HepG2 (cell line): ENCODE measurements around the gene HOXC11. TPM values are rescaled to one million over a fixed set of nuclear protein-coding genes. Genes with fewer than 3 reads are reported as not detected.

Source experiments
- ATAC-seq: fragments of 200-7000 bp; cut with Tn5 transposase; 3 replicates; pipeline ENCODE4 v1.9.1; 2020; ENCODE audit warnings: mild to moderate bottlenecking, moderate library complexity
- BruUV-seq: library from RNA; stranded (reverse); fragments of 400-500 nt; replicated peaks from 2 replicates; lab custom pipeline; 2021; lab: Mats Ljungman, UMichigan
- CTCF ChIA-PET: fragments of 300-600 bp; formaldehyde crosslinking; extraction: SDS; loops from one replicate; lab custom pipeline; 2021; ENCODE audit warnings: low total read pairs, inconsistent platforms, low intra/inter-chr PET ratio; lab: Yijun Ruan, JAX
- POLR2A ChIA-PET: fragments of 350-600 bp; sonication (Branson Sonifier 250); formaldehyde crosslinking; loops from one replicate; lab custom pipeline; 2020; ENCODE audit warnings: antibody characterized with exemption, inconsistent platforms; lab: Yijun Ruan, JAX
- DNase-seq: peaks from one replicate; pipeline ENCODE4 v3.0.0-alpha.2; 2015; ENCODE audit warnings: low spot score
- FAIRE-seq: peaks from 3 replicates; lab custom pipeline; 2011; peaks lifted over from hg19 to GRCh38; lab: Jason Lieb, UNC
- H2AFZ ChIP-seq: one replicate; pipeline ENCODE4 v1.6.1; 2011; ENCODE audit warnings: low read length, inconsistent platforms
- H3K27ac ChIP-seq: fragments of 300-600 bp; 3 replicates; pipeline ENCODE4 v1.8.0; 2011; ENCODE audit warnings: mixed run types, mild to moderate bottlenecking, mixed read lengths, low read length, inconsistent platforms; ENCODE audit not compliant: insufficient read depth; ENCODE audit errors: extremely low read length
- H3K27me3 ChIP-seq, 2 experiments: fragments of 200-600 bp in 1 of 2; 2 replicates in 1 of 2; 3 replicates in 1 of 2; pipeline versions ENCODE4 v1.6.0 to v1.8.0; 2011; ENCODE audit warnings: low read length in 2 of 2, mild to moderate bottlenecking in 2 of 2, moderate library complexity in 2 of 2, inconsistent platforms in 1 of 2; ENCODE audit not compliant: insufficient read depth in 2 of 2, control insufficient read depth in 1 of 2
- H3K36me3 ChIP-seq, 2 experiments: fragments of 200-600 bp in 1 of 2; replicated peaks in 1 of 2; 2 replicates in 1 of 2; 3 replicates in 1 of 2; pipeline versions ENCODE4 v1.5.1 to v1.8.0; 2011; ENCODE audit warnings: low read length in 2 of 2, inconsistent platforms in 1 of 2; ENCODE audit not compliant: insufficient read depth in 2 of 2, control insufficient read depth in 1 of 2
- H3K4me1 ChIP-seq: 2 replicates; pipeline ENCODE4 v1.5.1; 2012; ENCODE audit warnings: low read length, inconsistent platforms; ENCODE audit not compliant: insufficient read depth
- H3K4me2 ChIP-seq: 2 replicates; pipeline ENCODE4 v1.6.0; 2011; ENCODE audit warnings: low read depth, low read length, inconsistent platforms
- H3K4me3 ChIP-seq, 3 experiments: fragments of 200-600 bp in 1 of 3; sonication (generic), shearing (Covaris generic) in 1 of 3; replicated peaks in 1 of 3; 2 replicates each; pipeline ENCODE4 v1.5.1; 2011 to 2016; ENCODE audit warnings: low read length in 3 of 3, inconsistent platforms in 2 of 3, low read depth in 2 of 3, mild to moderate bottlenecking in 2 of 3, control low read depth in 1 of 3, mixed read lengths in 1 of 3; ENCODE audit not compliant: insufficient read depth in 1 of 3
- H3K79me2 ChIP-seq: one replicate; pipeline ENCODE4 v1.6.1; 2011; ENCODE audit warnings: low read length, inconsistent platforms; ENCODE audit not compliant: insufficient read depth
- H3K9ac ChIP-seq: 2 replicates; pipeline ENCODE4 v1.6.0; 2011; ENCODE audit warnings: mild to moderate bottlenecking, low read depth, low read length, inconsistent platforms; ENCODE audit not compliant: insufficient read depth
- H3K9me3 ChIP-seq: 2 replicates; pipeline ENCODE4 v1.5.1; 2012; ENCODE audit warnings: mild to moderate bottlenecking, low read length
- H4K20me1 ChIP-seq: 2 replicates; pipeline ENCODE4 v1.6.0; 2011; ENCODE audit warnings: inconsistent platforms, mild to moderate bottlenecking, low read length, moderate library complexity; ENCODE audit not compliant: insufficient read depth
- ETV5 ChIP-seq: IDR thresholded peaks from 2 replicates; pipeline ENCODE4 v1.6.1; 2018; ENCODE audit warnings: missing biosample characterization, missing genetic modification reagents, inconsistent platforms, borderline replicate concordance
- HDAC1 ChIP-seq: sonication (generic); formaldehyde crosslinking; IDR thresholded peaks from 2 replicates; pipeline ENCODE4 v1.5.1; 2020; ENCODE audit warnings: mild to moderate bottlenecking, missing genetic modification reagents
- MEF2D ChIP-seq: sonication (generic); formaldehyde crosslinking; IDR thresholded peaks from 2 replicates; pipeline ENCODE4 v1.5.1; 2020; ENCODE audit warnings: mild to moderate bottlenecking, missing genetic modification reagents
- ZNF703 ChIP-seq: sonication (generic); formaldehyde crosslinking; IDR thresholded peaks from 2 replicates; pipeline ENCODE4 v1.5.1; 2020; ENCODE audit warnings: missing genetic modification reagents, mild to moderate bottlenecking, moderate library complexity, borderline replicate concordance
- WGBS: methylation state at CpG from one replicate; pipeline ENCODE4 v1.1.6; 2017; ENCODE audit warnings: low lambda C conversion rate; 5-methylcytosine and 5-hydroxymethylcytosine counted together
- in situ Hi-C: cut with HindIII; loops from 2 replicates; pipeline ENCODE4 v1.10.0; 2017; ENCODE audit warnings: low pct_unique_long_range_greater_than_20kb; ENCODE audit not compliant: extremely low pct_ligation_motif_present
- intact Hi-C: fragments of 100-400 bp; cut with micrococcal nuclease; formaldehyde crosslinking; loops from one replicate; pipeline ENCODE4 v1.10.0; 2022; ENCODE audit not compliant: unreplicated experiment
- polyA plus RNA-seq, 8 experiments: library from polyadenylated mRNA; depleted of rRNA in 3 of 8; stranded (reverse) in 7 of 8; unstranded in 1 of 8; fragments of >200 nt; fragmentation: Illumina TruSeq in 4 of 8; extraction: Trizol in 4 of 8; gene quantifications; 2 replicates each; pipeline versions ENCODE4 v1.2.1 to v1.2.3, GENCODE V29; 2011 to 2016; ENCODE audit warnings: low read depth in 4 of 8, missing spikeins in 1 of 8, mixed read lengths in 1 of 8; ENCODE audit not compliant: insufficient read depth in 1 of 8
- total RNA-seq, 5 experiments: library from RNA; depleted of rRNA; stranded (reverse); fragments of >200 nt; fragmentation: Illumina TruSeq; extraction: Trizol; gene quantifications; 2 replicates each; pipeline ENCODE4 v1.2.3, GENCODE V29; 2016; ENCODE audit warnings: low read depth in 1 of 5
- TF ChIP-seq, protein P1 (sequence below): sonication (generic); formaldehyde crosslinking; IDR thresholded peaks from 2 replicates; pipeline ENCODE4 v1.9.0; 2021; ENCODE audit warnings: missing genetic modification reagents, borderline replicate concordance

The HOXC11 gene
- total and polyA plus RNA-seq, 2 of the 13 experiments (the other 11 are each of a cell fraction or from before 2014, with no cell fraction given) = not detected

DNA sequence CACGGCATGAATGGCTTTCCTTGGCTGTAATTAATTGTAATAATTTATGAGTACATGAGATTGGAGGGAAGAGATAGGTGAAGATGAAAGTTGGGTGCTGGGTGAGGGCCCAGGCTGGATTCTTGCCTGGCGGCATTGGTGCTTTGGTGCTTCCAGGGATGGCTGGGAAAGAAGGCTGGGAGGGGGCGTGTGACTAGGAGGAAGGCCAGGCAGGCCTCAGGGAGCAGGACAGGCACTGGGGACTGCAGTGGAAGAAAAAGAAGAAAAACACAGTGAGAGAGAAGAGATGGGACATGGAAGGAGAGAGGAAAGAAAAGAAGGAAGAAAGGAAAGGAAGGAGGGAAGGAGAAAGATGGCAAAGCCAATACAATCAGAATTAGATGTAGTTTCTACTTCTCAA lies 30.7 kb downstream of the HOXC11 start:
- intact Hi-C loops = loop anchor here (10.0 kb wide), 1 partner anchor 361 kb away; the partner anchor contains the start of gene GPR84
- no peak overlapping the region for H3K27ac ChIP-seq
- WGBS = 50% methylated on average over 3 of the region's 3 CpGs

More for the DNA sequence above, 30.7 kb downstream of the HOXC11 start:
- Histone ChIP-seq H3K79me2 (no peaks in the 10 kb centered on the region), H4K20me1 (no peaks in the 10 kb centered on the region), H2AFZ (no peak overlapping the region), H3K4me2 (no peak overlapping the region), H3K4me1 (peaks cover 32% of the 10 kb centered on the region), H3K9ac (no peak overlapping the region), H3K36me3 (no peaks in the 10 kb centered on the region), H3K27me3 (peaks cover 24 to 91% of the 10 kb centered on the region in 2 experiments), H3K4me3 (no peak overlapping the region), H3K9me3 (no peaks in the 10 kb centered on the region)
- FAIRE-seq (no peak), DNase-seq (no peak), ATAC-seq (no peak)
- no peak for TF ChIP-seq ETV5
- no peak for TF ChIP-seq HDAC1 (CRISPR knock-in tag)
- no peak for TF ChIP-seq ZNF703
- TF ChIP-seq MEF2D = no peak
- TF ChIP-seq, protein P1, sequence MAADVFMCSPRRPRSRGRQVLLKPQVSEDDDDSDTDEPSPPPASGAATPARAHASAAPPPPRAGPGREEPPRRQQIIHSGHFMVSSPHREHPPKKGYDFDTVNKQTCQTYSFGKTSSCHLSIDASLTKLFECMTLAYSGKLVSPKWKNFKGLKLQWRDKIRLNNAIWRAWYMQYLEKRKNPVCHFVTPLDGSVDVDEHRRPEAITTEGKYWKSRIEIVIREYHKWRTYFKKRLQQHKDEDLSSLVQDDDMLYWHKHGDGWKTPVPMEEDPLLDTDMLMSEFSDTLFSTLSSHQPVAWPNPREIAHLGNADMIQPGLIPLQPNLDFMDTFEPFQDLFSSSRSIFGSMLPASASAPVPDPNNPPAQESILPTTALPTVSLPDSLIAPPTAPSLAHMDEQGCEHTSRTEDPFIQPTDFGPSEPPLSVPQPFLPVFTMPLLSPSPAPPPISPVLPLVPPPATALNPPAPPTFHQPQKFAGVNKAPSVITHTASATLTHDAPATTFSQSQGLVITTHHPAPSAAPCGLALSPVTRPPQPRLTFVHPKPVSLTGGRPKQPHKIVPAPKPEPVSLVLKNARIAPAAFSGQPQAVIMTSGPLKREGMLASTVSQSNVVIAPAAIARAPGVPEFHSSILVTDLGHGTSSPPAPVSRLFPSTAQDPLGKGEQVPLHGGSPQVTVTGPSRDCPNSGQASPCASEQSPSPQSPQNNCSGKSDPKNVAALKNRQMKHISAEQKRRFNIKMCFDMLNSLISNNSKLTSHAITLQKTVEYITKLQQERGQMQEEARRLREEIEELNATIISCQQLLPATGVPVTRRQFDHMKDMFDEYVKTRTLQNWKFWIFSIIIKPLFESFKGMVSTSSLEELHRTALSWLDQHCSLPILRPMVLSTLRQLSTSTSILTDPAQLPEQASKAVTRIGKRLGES (CRISPR knock-in tag) = no peak
- no TSS peak for BruUV-seq
- in situ Hi-C loops = no loop called here
- POLR2A ChIA-PET = no interaction called here
- CTCF ChIA-PET = interaction anchor here (3.3 kb wide), 1 partner anchor 203 kb away, joined by 26 read pairs; no protein-coding TSS in a partner anchor
